Measurements from ENCODE around the gene FBLN1.
"Not testable (repeated sequence)": the region's sequence is repeated elsewhere in the genome, so short reads cannot be mapped to it uniquely, and the experiment has no call there.

The FBLN1 gene

GRCh38 chr22:45548991-45549761, 46.5 kb downstream of the FBLN1 start:
- no peak for DNase-seq

- no peak for DNase-seq
Observed at GRCh38 chr22:45549762-45550378, 47.2 kb downstream of the FBLN1 start.

GRCh38 chr22:45550416-45550815, 47.7 kb downstream of the FBLN1 start:
- no peak for DNase-seq

GRCh38 chr22:45550891-45551290, 48.2 kb downstream of the FBLN1 start:
- DNase-seq, result no peak

- DNase-seq, result peak in 7 of 14 donors; percentile 7 to 57 (median 36)
Observed at GRCh38 chr22:45551310-45552016, 48.8 kb downstream of the FBLN1 start.

GRCh38 chr22:45552017-45552411, 49.3 kb downstream of the FBLN1 start:
- DNase-seq, result no peak

- DNase-seq, result peak in 5 of 14 donors; percentile 12 to 29 (median 16)
Observed at GRCh38 chr22:45552580-45553350, 50.1 kb downstream of the FBLN1 start.

- DNase-seq, result peak in 12 of 14 donors; percentile 5 to 76 (median 50)
Observed at GRCh38 chr22:45553351-45554039, 50.8 kb downstream of the FBLN1 start.

GRCh38 chr22:45554040-45554406, 51.3 kb downstream of the FBLN1 start:
- no peak for DNase-seq

- DNase-seq, result no peak
Observed at GRCh38 chr22:45554861-45555260, 52.2 kb downstream of the FBLN1 start.

- DNase-seq, result not testable (repeated sequence)
Observed at GRCh38 chr22:45557926-45558325, 55.2 kb downstream of the FBLN1 start.

- not testable (repeated sequence) for DNase-seq
Observed at GRCh38 chr22:45560092-45560491, 57.4 kb downstream of the FBLN1 start.

GRCh38 chr22:45560761-45561160, 58.1 kb downstream of the FBLN1 start:
- DNase-seq, result not testable (repeated sequence)

GRCh38 chr22:45562102-45562501, 59.4 kb downstream of the FBLN1 start:
- DNase-seq, result no peak

GRCh38 chr22:45562537-45563361, 60.1 kb downstream of the FBLN1 start:
- DNase-seq, result no peak

- no peak for DNase-seq
Observed at GRCh38 chr22:45563362-45564040, 60.8 kb downstream of the FBLN1 start.

GRCh38 chr22:45564349-45565030, 61.8 kb downstream of the FBLN1 start:
- DNase-seq, result peak in 1 of 14 donors; percentile 51

GRCh38 chr22:45565171-45565570, 62.5 kb downstream of the FBLN1 start:
- DNase-seq, result no peak

GRCh38 chr22:45565973-45566372, 63.3 kb downstream of the FBLN1 start:
- no peak for DNase-seq

- DNase-seq, result no peak
Observed at GRCh38 chr22:45568213-45568612, 65.5 kb downstream of the FBLN1 start.

Data from C1 segment of cervical spinal cord (tissue), 14 donors.